AG09319 (cell line): ENCODE measurements around the gene RNU1-3.
"Not testable (repeated sequence)": the region's sequence is repeated elsewhere in the genome, so short reads cannot be mapped to it uniquely, and the experiment has no call there.

Experiments
- DNase-seq: peaks from one replicate; pipeline ENCODE4 v3.0.0-alpha.2; 2010; ENCODE audit warnings: low read depth; ENCODE audit errors: extremely low read depth

RNU1-3 gene

GRCh38 chr1:16697152-16697551 is 30.4 kb upstream of the RNU1-3 start:
- not testable (repeated sequence) for DNase-seq

GRCh38 chr1:16696507-16697150 is 29.9 kb upstream of the RNU1-3 start:
- DNase-seq = not testable (repeated sequence)

GRCh38 chr1:16694308-16694702 is 27.6 kb upstream of the RNU1-3 start:
- DNase-seq = not testable (repeated sequence)

GRCh38 chr1:16693449-16694307 is 26.9 kb upstream of the RNU1-3 start:
- not testable (repeated sequence) for DNase-seq

- not testable (repeated sequence) for DNase-seq
Measured at GRCh38 chr1:16692717-16693448, 26.1 kb upstream of the RNU1-3 start.

GRCh38 chr1:16692283-16692682 is 25.5 kb upstream of the RNU1-3 start:
- DNase-seq = not testable (repeated sequence)

- DNase-seq = not testable (repeated sequence)
Measured at GRCh38 chr1:16690971-16691682, 24.4 kb upstream of the RNU1-3 start.

GRCh38 chr1:16687132-16687800 is 20.5 kb upstream of the RNU1-3 start:
- DNase-seq = not testable (repeated sequence)

- DNase-seq = not testable (repeated sequence)
Measured at GRCh38 chr1:16685445-16686371, 19.0 kb upstream of the RNU1-3 start.

- not testable (repeated sequence) for DNase-seq
Measured at GRCh38 chr1:16684738-16685337, 18.1 kb upstream of the RNU1-3 start.

GRCh38 chr1:16684152-16684551 is 17.4 kb upstream of the RNU1-3 start:
- not testable (repeated sequence) for DNase-seq

- not testable (repeated sequence) for DNase-seq
Measured at GRCh38 chr1:16682803-16683202, 16.1 kb upstream of the RNU1-3 start.

- not testable (repeated sequence) for DNase-seq
Measured at GRCh38 chr1:16680366-16680765, 13.6 kb upstream of the RNU1-3 start.
